B cell (primary cell): ENCODE measurements around the gene TMEM244. TPM values are rescaled to one million over a fixed set of nuclear protein-coding genes. Genes with fewer than 3 reads are reported as not detected.
"Not testable (repeated sequence)": the region's sequence is repeated elsewhere in the genome, so short reads cannot be mapped to it uniquely, and the experiment has no call there.

ENCODE experiments used
- ATAC-seq: fragments of 200-7000 bp; cut with Tn5 transposase; one replicate; pipeline ENCODE4 v1.10.0; 2021; ENCODE audit warnings: low read depth, mild to moderate bottlenecking, moderate number of reproducible peaks, moderate library complexity
- CTCF ChIA-PET: fragments of 350-600 bp; sonication (Branson Sonifier 250); formaldehyde crosslinking; loops from one replicate; lab custom pipeline; 2021; ENCODE audit warnings: antibody characterized with exemption, inconsistent platforms; lab: Charles Lee
- POLR2A ChIA-PET: fragments of 350-600 bp; sonication (Branson Sonifier 250); formaldehyde crosslinking; loops from one replicate; lab custom pipeline; 2021; ENCODE audit warnings: antibody characterized with exemption; lab: Charles Lee
- DNase-seq: peaks from one replicate; pipeline ENCODE4 v3.0.0; 2013
- H2AFZ ChIP-seq: 2 replicates; pipeline ENCODE4 v1.6.1; 2012; ENCODE audit warnings: mild to moderate bottlenecking, low read depth, low read length; ENCODE audit not compliant: insufficient read depth, poor library complexity, severe bottlenecking
- H3K27ac ChIP-seq, 2 donors: 1 replicate in 1 of 2; 2 replicates in 1 of 2; pipeline ENCODE4 v1.5.1; 2012 to 2013; ENCODE audit warnings: low read length in 2 of 2, mild to moderate bottlenecking in 2 of 2, moderate library complexity in 1 of 2
- H3K27me3 ChIP-seq, 4 experiments: fragments of 200-600 bp in 1 of 4; sonication (generic) in 1 of 4; replicated peaks in 1 of 4; 1 replicate in 2 of 4; 2 replicates in 2 of 4; pipeline versions ENCODE4 v1.6.1 to v1.7.0; 2013 to 2016; ENCODE audit warnings: low read length in 3 of 4, mild to moderate bottlenecking in 2 of 4, mixed read lengths in 1 of 4, moderate library complexity in 1 of 4; ENCODE audit not compliant: insufficient read depth in 4 of 4, control insufficient read depth in 3 of 4; ENCODE audit errors: control extremely low read depth in 1 of 4
- H3K36me3 ChIP-seq, 2 experiments: replicated peaks in 1 of 2; 1 replicate in 1 of 2; 2 replicates in 1 of 2; pipeline versions ENCODE4 v1.6.1 to v1.7.1; 2013; ENCODE audit warnings: low read length in 1 of 2; ENCODE audit not compliant: insufficient read depth in 2 of 2, control insufficient read depth in 1 of 2; ENCODE audit errors: control extremely low read depth in 1 of 2, extremely low read depth in 1 of 2
- H3K4me1 ChIP-seq, 2 donors: fragments of 200-600 bp in 1 of 2; sonication (generic) in 1 of 2; 1 replicate in 1 of 2; 2 replicates in 1 of 2; pipeline versions ENCODE4 v1.5.1 to v1.6.1; 2013 to 2017; ENCODE audit warnings: low read length in 2 of 2; ENCODE audit not compliant: control insufficient read depth in 2 of 2, insufficient read depth in 2 of 2
- H3K4me2 ChIP-seq: replicated peaks from 2 replicates; pipeline ENCODE3; 2012; ENCODE audit warnings: mild to moderate bottlenecking, low read depth, low read length; ENCODE audit not compliant: poor library complexity, severe bottlenecking
- H3K4me3 ChIP-seq, 5 experiments: fragments of 200-600 bp in 1 of 5; sonication (generic) in 1 of 5; 1 replicate in 3 of 5; 2 replicates in 2 of 5; pipeline versions ENCODE4 v1.5.1 to v1.7.0; 2011 to 2016; ENCODE audit warnings: low read length in 4 of 5, mild to moderate bottlenecking in 4 of 5, low read depth in 2 of 5, control low read depth in 1 of 5, moderate library complexity in 1 of 5; ENCODE audit not compliant: insufficient read depth in 1 of 5; ENCODE audit errors: control extremely low read depth in 1 of 5, extremely low read depth in 1 of 5
- H3K79me2 ChIP-seq: fragments of 200-600 bp; sonication (generic); one replicate; pipeline ENCODE4 v1.6.0; 2016; ENCODE audit warnings: low read length; ENCODE audit not compliant: control insufficient read depth, insufficient read depth
- H3K9ac ChIP-seq: fragments of 200-600 bp; sonication (generic); 2 replicates; pipeline ENCODE4 v1.6.1; 2017; ENCODE audit warnings: mild to moderate bottlenecking, low read length, moderate library complexity
- H3K9me3 ChIP-seq, 3 donors: one replicate each; pipeline versions ENCODE4 v1.6.1 to v1.7.1; 2013; ENCODE audit warnings: low read length in 2 of 3; ENCODE audit not compliant: control insufficient read depth in 2 of 3, insufficient read depth in 1 of 3; ENCODE audit errors: control extremely low read depth in 1 of 3
- H4K20me1 ChIP-seq: 2 replicates; pipeline ENCODE4 v1.6.0; 2012; ENCODE audit warnings: mild to moderate bottlenecking, low read length; ENCODE audit not compliant: insufficient read depth, control insufficient read depth, poor library complexity, severe bottlenecking
- H3K27ac Mint-ChIP-seq: one replicate; pipeline ENCODE4 v1.8.0; 2021; ENCODE audit warnings: mixed read lengths
- H3K27me3 Mint-ChIP-seq: one replicate; pipeline ENCODE4 v1.8.0; 2021; ENCODE audit warnings: mixed read lengths
- H3K4me1 Mint-ChIP-seq: one replicate; pipeline ENCODE4 v1.8.0; 2021; ENCODE audit warnings: mixed read lengths
- H3K4me3 Mint-ChIP-seq: one replicate; pipeline ENCODE4 v1.8.0; 2021; ENCODE audit warnings: mixed read lengths
- H3K9me3 Mint-ChIP-seq: one replicate; pipeline ENCODE4 v1.8.0; 2022; ENCODE audit warnings: mixed read lengths; ENCODE audit not compliant: insufficient read depth
- EZH2 ChIP-seq: IDR thresholded peaks from 2 replicates; pipeline ENCODE4 v1.6.1; 2012; ENCODE audit warnings: borderline replicate concordance, low read depth, mild to moderate bottlenecking, moderate library complexity, low read length; ENCODE audit not compliant: insufficient read depth, poor library complexity, severe bottlenecking
- WGBS: methylation state at CpG from one replicate; pipeline ENCODE4 v1.1.5; 2013; ENCODE audit warnings: missing lambda C conversion rate; ENCODE audit not compliant: insufficient coverage; 5-methylcytosine and 5-hydroxymethylcytosine counted together
- intact Hi-C: fragments of 100-400 bp; cut with micrococcal nuclease; formaldehyde crosslinking; loops from one replicate; pipeline ENCODE4 v1.10.0; 2022
- polyA plus RNA-seq: library from polyadenylated mRNA; depleted of rRNA; stranded (reverse); fragments of >200 nt; gene quantifications from 2 replicates; pipeline ENCODE4 v1.2.3, GENCODE V29; 2012
- total RNA-seq, 2 donors: library from RNA; stranded (reverse); fragments of 120-200 nt in 1 of 2; gene quantifications; 1 replicate in 1 of 2; 2 replicates in 1 of 2; pipeline versions ENCODE4 v1.2.3 to v1.2.4, GENCODE V29; 2013 to 2022
- TF ChIP-seq, protein P1 (sequence below): fragments of 200-600 bp; IDR thresholded peaks from one replicate; pipeline ENCODE4 v1.8.0; 2022; ENCODE audit warnings: antibody characterized with exemption, mild to moderate bottlenecking

The TMEM244 gene
- total and polyA plus RNA-seq, 2 donors (not counting 1 experiment from before 2014, with no cell fraction given), result not detected

DNA sequence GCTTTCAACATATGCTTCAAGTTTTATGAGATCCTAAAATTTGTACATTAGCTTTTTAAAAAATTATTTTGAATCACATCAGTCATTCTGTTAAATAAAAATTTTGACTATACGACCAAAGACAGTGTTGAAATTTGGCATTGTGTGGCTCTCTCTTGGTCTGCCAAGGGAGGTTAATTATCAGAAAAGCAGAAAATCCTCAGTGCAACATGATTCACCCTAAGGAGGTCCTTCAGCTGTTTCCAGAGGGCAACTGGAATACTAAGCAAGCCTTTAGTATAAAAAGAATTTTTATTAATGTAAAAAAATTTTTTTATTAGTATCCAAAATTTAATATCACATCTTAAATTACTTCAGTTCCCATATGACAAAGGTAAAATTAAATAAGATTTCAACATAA, 23.1 kb upstream of the TMEM244 start:
- Mint-ChIP-seq H3K4me1 (peaks cover 24% of the 10 kb centered on the region), H3K27ac (no peak overlapping the region), H3K9me3 (no peaks in the 10 kb centered on the region), H3K27me3 (no peaks in the 10 kb centered on the region), H3K4me3 (no peak overlapping the region)
- Histone ChIP-seq H3K27me3 (no peaks in the 10 kb centered on the region), H3K4me1 (peaks cover 14% of the 10 kb centered on the region in 2 donors), H3K9ac (no peak overlapping the region), H3K4me3 (no peak overlapping the region), H2AFZ (no peak overlapping the region), H3K79me2 (no peaks in the 10 kb centered on the region), H3K4me2 (no peak overlapping the region), H3K27ac (no peak overlapping the region), H4K20me1 (no peaks in the 10 kb centered on the region), H3K9me3 (no peaks in the 10 kb centered on the region), H3K36me3 (no peaks in the 10 kb centered on the region)
- ChIA-PET POLR2A (no interaction called here), CTCF (interaction anchor here (0.5 to 2.3 kb wide), 3 partner anchors 9 to 137 kb away, joined by 3 to 8 read pairs (median 5); no protein-coding TSS in a partner anchor)
- DNase-seq, result no peak
- intact Hi-C loops, result loop anchor here (1.0 kb wide), 1 partner anchor 8 kb away; no protein-coding TSS in a partner anchor
- WGBS, result no CpG with 5 or more reads among the region's 1 CpG
- no peak for TF ChIP-seq EZH2
- TF ChIP-seq, protein P1, sequence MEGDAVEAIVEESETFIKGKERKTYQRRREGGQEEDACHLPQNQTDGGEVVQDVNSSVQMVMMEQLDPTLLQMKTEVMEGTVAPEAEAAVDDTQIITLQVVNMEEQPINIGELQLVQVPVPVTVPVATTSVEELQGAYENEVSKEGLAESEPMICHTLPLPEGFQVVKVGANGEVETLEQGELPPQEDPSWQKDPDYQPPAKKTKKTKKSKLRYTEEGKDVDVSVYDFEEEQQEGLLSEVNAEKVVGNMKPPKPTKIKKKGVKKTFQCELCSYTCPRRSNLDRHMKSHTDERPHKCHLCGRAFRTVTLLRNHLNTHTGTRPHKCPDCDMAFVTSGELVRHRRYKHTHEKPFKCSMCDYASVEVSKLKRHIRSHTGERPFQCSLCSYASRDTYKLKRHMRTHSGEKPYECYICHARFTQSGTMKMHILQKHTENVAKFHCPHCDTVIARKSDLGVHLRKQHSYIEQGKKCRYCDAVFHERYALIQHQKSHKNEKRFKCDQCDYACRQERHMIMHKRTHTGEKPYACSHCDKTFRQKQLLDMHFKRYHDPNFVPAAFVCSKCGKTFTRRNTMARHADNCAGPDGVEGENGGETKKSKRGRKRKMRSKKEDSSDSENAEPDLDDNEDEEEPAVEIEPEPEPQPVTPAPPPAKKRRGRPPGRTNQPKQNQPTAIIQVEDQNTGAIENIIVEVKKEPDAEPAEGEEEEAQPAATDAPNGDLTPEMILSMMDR, result no peak
- ATAC-seq, result no peak

DNA sequence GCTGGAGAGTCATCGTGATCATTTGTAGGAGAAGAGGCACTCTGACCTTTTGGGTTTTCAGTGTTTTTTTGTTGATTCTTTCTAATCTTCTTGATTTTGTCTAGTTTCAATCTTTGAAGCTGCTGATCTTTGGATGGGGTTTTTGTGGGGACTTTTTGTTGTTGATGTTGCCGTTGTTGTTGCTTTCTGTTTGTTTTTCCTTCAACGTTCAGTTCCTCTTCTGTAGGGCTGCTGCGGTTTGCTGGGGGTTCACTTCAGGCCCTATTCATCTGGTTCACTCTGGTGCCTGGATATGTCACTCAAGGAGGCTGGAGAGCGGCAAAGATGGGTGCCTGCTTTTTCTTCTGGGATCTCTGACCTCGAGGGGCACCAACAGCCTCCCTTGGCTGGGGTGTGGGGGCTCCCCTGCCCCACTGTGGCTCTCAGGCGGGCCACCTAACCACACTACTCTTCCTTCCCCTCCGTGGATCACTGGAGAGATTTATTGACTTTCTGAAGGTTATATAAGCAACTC, 21.5 kb upstream of the TMEM244 start:
- POLR2A ChIA-PET, result no interaction called here
- CTCF ChIA-PET, result interaction anchor here (1.0 to 2.3 kb wide), 3 partner anchors 29 to 139 kb away, joined by 3 to 8 read pairs (median 5); no protein-coding TSS in a partner anchor
- Mint-ChIP-seq H3K4me1 (peaks cover 27% of the 10 kb centered on the region), H3K27me3 (no peaks in the 10 kb centered on the region), H3K9me3 (no peaks in the 10 kb centered on the region), H3K27ac (peak overlapping the region; percentile 94), H3K4me3 (peak overlapping the region; percentile 80)
- Histone ChIP-seq H3K27ac (peak overlapping the region; percentile 39 to 73), H3K79me2 (no peaks in the 10 kb centered on the region), H3K36me3 (no peaks in the 10 kb centered on the region), H3K9ac (peak overlapping the region; percentile 36), H4K20me1 (no peaks in the 10 kb centered on the region), H3K27me3 (no peaks in the 10 kb centered on the region), H3K4me1 (peaks cover 14% of the 10 kb centered on the region in 2 donors), H3K4me3 (peak overlapping the region in 2 of 5 experiments; percentile 7 to 8), H3K4me2 (peak overlapping the region; percentile 61), H2AFZ (peak overlapping the region; percentile 61), H3K9me3 (peaks cover 0 to 3% (median 0%) of the 10 kb centered on the region in 3 donors)
- intact Hi-C loops, result loop anchor here (2.0 kb wide), 1 partner anchor 14 kb away; no protein-coding TSS in a partner anchor
- no peak for TF ChIP-seq EZH2
- TF ChIP-seq, protein P1, result no peak
- DNase-seq, result peak; percentile 64
- WGBS, result 0% methylated on average over 2 of the region's 8 CpGs
- peak; percentile 73 for ATAC-seq

DNA sequence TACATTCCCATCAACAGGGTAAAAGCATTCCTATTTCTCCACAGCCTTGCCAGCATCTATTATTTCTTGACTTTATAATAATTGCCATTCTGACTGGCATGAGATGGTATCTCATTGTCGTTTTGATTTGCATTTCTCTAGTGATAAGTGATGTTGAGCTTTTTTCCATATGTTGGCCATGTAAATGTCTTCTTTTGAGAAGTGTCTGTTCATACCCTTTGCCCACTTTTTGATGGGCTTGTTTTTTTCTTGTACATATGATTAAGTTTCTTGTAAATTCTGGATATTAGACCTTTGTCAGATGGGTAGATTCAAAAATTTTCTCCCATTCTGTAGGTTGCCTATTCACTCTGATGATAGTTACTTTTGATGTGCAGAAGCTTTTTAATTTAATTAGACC, 16.8 kb upstream of the TMEM244 start:
- H2AFZ ChIP-seq, H3K4me3 ChIP-seq, ATAC-seq, CTCF ChIA-PET, H3K9me3 Mint-ChIP-seq, H3K36me3 ChIP-seq, intact Hi-C loops, H3K27ac Mint-ChIP-seq, DNase-seq, H3K4me2 ChIP-seq, H3K27me3 Mint-ChIP-seq, H3K79me2 ChIP-seq, H3K27ac ChIP-seq, POLR2A ChIA-PET, H4K20me1 ChIP-seq, H3K27me3 ChIP-seq, H3K4me3 Mint-ChIP-seq, H3K9ac ChIP-seq, H3K9me3 ChIP-seq: not testable (repeated sequence)
- H3K4me1 Mint-ChIP-seq, result peaks cover 45% of the 10 kb centered on the region
- peaks cover 27% of the 10 kb centered on the region in 2 donors for H3K4me1 ChIP-seq
- WGBS, result no CpG with 5 or more reads among the region's 1 CpG
